GM12878 (cell line): ENCODE data around the gene RBM10. TPM values are rescaled to one million over a fixed set of nuclear protein-coding genes. Genes with fewer than 3 reads are reported as not detected.
A peak's percentile ranks its signal among the peaks of the same experiment; 100 is the strongest.

Source experiments
- BACH1 ChIP-seq: fragments of 450-650 bp; IDR thresholded peaks from 2 replicates; pipeline ENCODE4 v1.6.1; 2017; ENCODE audit warnings: mild to moderate bottlenecking, borderline replicate concordance
- CHD2 ChIP-seq: IDR thresholded peaks from 2 replicates; pipeline ENCODE4 v1.6.1; 2011; ENCODE audit warnings: low read depth, low read length, improper control_type of control experiment, borderline replicate concordance
- EED ChIP-seq: sonication (generic); IDR thresholded peaks from 2 replicates; pipeline ENCODE4 v1.6.1; 2016; ENCODE audit warnings: antibody characterized with exemption, low read depth
- HCFC1 ChIP-seq: fragments of 150-350 bp; IDR thresholded peaks from 2 replicates; pipeline ENCODE4 v1.6.1; 2014; ENCODE audit warnings: low read length
- IRF3 ChIP-seq: fragments of 450-650 bp; IDR thresholded peaks from 2 replicates; pipeline ENCODE4 v1.6.1; 2014; ENCODE audit warnings: mild to moderate bottlenecking
- IRF5 ChIP-seq: fragments of 450-650 bp; IDR thresholded peaks from 2 replicates; pipeline ENCODE4 v1.6.1; 2017; ENCODE audit warnings: borderline replicate concordance
- NRF1 ChIP-seq: conservative IDR thresholded peaks from 2 replicates; pipeline ENCODE4 v1.6.1; 2011; ENCODE audit warnings: mild to moderate bottlenecking, low read depth, low read length, improper control_type of control experiment
- PAX5 ChIP-seq: IDR thresholded peaks from 2 replicates; pipeline ENCODE4 v1.6.1; 2011; ENCODE audit warnings: low read depth, low read length, borderline replicate concordance
- POLR2AphosphoS5 ChIP-seq: IDR thresholded peaks from 2 replicates; pipeline ENCODE4 v1.6.1; 2011; ENCODE audit warnings: mild to moderate bottlenecking, low read length, inconsistent platforms
- REST ChIP-seq: IDR thresholded peaks from 2 replicates; pipeline ENCODE4 v1.6.1; 2012; ENCODE audit warnings: mild to moderate bottlenecking, low read depth, low read length
- SMARCA5 ChIP-seq: fragments of 450-650 bp; IDR thresholded peaks from 2 replicates; pipeline ENCODE4 v1.6.1; 2017; ENCODE audit warnings: mild to moderate bottlenecking
- ZNF207 ChIP-seq: fragments of 450-650 bp; IDR thresholded peaks from 2 replicates; pipeline ENCODE4 v1.6.1; 2014; ENCODE audit warnings: antibody characterized with exemption, mild to moderate bottlenecking, borderline replicate concordance
- ZNF217 ChIP-seq: fragments of 450-650 bp; IDR thresholded peaks from 2 replicates; pipeline ENCODE4 v1.6.1; 2017; ENCODE audit warnings: antibody characterized with exemption, mild to moderate bottlenecking
- polyA plus RNA-seq, 11 experiments: library from polyadenylated mRNA; depleted of rRNA in 4 of 11; unstranded in 6 of 11; stranded (reverse) in 5 of 11; fragments of >200 nt; fragmentation: Nextera tagmentation in 4 of 11; fragmentation: Illumina TruSeq in 1 of 11; extraction: Ambion mirVana in 4 of 11; extraction: Trizol in 1 of 11; gene quantifications; 1 replicate in 1 of 11; 2 replicates in 10 of 11; pipeline versions ENCODE4 v1.2.1 to v1.2.3, GENCODE V29; 2011 to 2016; ENCODE audit warnings: inconsistent platforms in 2 of 11, missing spikeins in 2 of 11, low read depth in 1 of 11
- total RNA-seq, 4 experiments: library from RNA; depleted of rRNA in 3 of 4; stranded (reverse); fragments of >200 nt in 3 of 4; fragmentation: Illumina TruSeq in 1 of 4; extraction: Trizol in 1 of 4; gene quantifications; 2 replicates each; pipeline versions ENCODE4 v1.2.1 to v1.2.3, GENCODE V29; 2013 to 2021
- TF ChIP-seq, protein P1 (sequence below): IDR thresholded peaks from 2 replicates; pipeline ENCODE4 v1.6.1; 2012; ENCODE audit warnings: low read depth, low read length, improper control_type of control experiment
- TF ChIP-seq, protein P2 (sequence below): fragments of 450-650 bp; IDR thresholded peaks from 2 replicates; pipeline ENCODE4 v1.6.1; 2017; ENCODE audit warnings: mild to moderate bottlenecking, moderate library complexity
- TF ChIP-seq, protein P3 (sequence below): fragments of 150-350 bp; IDR thresholded peaks from 2 replicates; pipeline ENCODE4 v1.6.1; 2014; ENCODE audit warnings: mild to moderate bottlenecking, low read depth, low read length

RBM10 gene
- total and polyA plus RNA-seq, 10 of the 15 experiments (the other 5 are each of a cell fraction or from before 2014, with no cell fraction given), result 1.4 to 60.0 (median 29.8) TPM

GRCh38 chrX:47144626-47145394, at the start of gene RBM10, which contains the start of gene NDUFB11 (continued):
- TF ChIP-seq BACH1, result no peak; the same call in none of the 2 replicates
- TF ChIP-seq, protein P1, sequence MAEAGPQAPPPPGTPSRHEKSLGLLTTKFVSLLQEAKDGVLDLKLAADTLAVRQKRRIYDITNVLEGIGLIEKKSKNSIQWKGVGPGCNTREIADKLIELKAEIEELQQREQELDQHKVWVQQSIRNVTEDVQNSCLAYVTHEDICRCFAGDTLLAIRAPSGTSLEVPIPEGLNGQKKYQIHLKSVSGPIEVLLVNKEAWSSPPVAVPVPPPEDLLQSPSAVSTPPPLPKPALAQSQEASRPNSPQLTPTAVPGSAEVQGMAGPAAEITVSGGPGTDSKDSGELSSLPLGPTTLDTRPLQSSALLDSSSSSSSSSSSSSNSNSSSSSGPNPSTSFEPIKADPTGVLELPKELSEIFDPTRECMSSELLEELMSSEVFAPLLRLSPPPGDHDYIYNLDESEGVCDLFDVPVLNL, result peak; percentile 60
- TF ChIP-seq PAX5, result no peak
- TF ChIP-seq ZNF217, result no peak
- TF ChIP-seq, protein P2, sequence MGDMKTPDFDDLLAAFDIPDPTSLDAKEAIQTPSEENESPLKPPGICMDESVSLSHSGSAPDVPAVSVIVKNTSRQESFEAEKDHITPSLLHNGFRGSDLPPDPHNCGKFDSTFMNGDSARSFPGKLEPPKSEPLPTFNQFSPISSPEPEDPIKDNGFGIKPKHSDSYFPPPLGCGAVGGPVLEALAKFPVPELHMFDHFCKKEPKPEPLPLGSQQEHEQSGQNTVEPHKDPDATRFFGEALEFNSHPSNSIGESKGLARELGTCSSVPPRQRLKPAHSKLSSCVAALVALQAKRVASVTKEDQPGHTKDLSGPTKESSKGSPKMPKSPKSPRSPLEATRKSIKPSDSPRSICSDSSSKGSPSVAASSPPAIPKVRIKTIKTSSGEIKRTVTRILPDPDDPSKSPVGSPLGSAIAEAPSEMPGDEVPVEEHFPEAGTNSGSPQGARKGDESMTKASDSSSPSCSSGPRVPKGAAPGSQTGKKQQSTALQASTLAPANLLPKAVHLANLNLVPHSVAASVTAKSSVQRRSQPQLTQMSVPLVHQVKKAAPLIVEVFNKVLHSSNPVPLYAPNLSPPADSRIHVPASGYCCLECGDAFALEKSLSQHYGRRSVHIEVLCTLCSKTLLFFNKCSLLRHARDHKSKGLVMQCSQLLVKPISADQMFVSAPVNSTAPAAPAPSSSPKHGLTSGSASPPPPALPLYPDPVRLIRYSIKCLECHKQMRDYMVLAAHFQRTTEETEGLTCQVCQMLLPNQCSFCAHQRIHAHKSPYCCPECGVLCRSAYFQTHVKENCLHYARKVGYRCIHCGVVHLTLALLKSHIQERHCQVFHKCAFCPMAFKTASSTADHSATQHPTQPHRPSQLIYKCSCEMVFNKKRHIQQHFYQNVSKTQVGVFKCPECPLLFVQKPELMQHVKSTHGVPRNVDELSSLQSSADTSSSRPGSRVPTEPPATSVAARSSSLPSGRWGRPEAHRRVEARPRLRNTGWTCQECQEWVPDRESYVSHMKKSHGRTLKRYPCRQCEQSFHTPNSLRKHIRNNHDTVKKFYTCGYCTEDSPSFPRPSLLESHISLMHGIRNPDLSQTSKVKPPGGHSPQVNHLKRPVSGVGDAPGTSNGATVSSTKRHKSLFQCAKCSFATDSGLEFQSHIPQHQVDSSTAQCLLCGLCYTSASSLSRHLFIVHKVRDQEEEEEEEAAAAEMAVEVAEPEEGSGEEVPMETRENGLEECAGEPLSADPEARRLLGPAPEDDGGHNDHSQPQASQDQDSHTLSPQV, result no peak
- TF ChIP-seq IRF5, result no peak
- TF ChIP-seq REST, result 0 out of 2 replicates have a peak, but pooled peaks have one; percentile 25
- TF ChIP-seq HCFC1, result no peak
- TF ChIP-seq EED, result no peak
- TF ChIP-seq NRF1, result peak; percentile 48
- TF ChIP-seq, protein P3, sequence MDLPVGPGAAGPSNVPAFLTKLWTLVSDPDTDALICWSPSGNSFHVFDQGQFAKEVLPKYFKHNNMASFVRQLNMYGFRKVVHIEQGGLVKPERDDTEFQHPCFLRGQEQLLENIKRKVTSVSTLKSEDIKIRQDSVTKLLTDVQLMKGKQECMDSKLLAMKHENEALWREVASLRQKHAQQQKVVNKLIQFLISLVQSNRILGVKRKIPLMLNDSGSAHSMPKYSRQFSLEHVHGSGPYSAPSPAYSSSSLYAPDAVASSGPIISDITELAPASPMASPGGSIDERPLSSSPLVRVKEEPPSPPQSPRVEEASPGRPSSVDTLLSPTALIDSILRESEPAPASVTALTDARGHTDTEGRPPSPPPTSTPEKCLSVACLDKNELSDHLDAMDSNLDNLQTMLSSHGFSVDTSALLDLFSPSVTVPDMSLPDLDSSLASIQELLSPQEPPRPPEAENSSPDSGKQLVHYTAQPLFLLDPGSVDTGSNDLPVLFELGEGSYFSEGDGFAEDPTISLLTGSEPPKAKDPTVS, result no peak
- peak; percentile 84 for TF ChIP-seq POLR2AphosphoS5
- TF ChIP-seq CHD2, result peak; percentile 64; the same call in 1 of the 2 replicates
- TF ChIP-seq SMARCA5, result peak; percentile 27; the same call in 1 of the 2 replicates
- no peak for TF ChIP-seq ZNF207
- TF ChIP-seq IRF3, result peak; percentile 47; the same call in 1 of the 2 replicates
